Erythroblast (primary cell): ENCODE measurements around the gene SOX30.

Experiments used
- GATA1 ChIP-seq: IDR thresholded peaks from 2 replicates; pipeline ENCODE4 v1.6.1; 2011; ENCODE audit warnings: low read depth, mild to moderate bottlenecking, control low read depth, low read length, moderate library complexity
- POLR2A ChIP-seq: IDR thresholded peaks from 2 replicates; pipeline ENCODE4 v1.6.1; 2011; ENCODE audit warnings: mild to moderate bottlenecking, low read length

GRCh38 chr5:157597277-157597676 lies 55.0 kb downstream of the SOX30 start:
- no peak for TF ChIP-seq POLR2A
- TF ChIP-seq GATA1 = no peak
